Measurements from ENCODE around the gene FBXO4.
"Not testable (repeated sequence)": the region's sequence is repeated elsewhere in the genome, so short reads cannot be mapped to it uniquely, and the experiment has no call there.

The FBXO4 gene

DNA sequence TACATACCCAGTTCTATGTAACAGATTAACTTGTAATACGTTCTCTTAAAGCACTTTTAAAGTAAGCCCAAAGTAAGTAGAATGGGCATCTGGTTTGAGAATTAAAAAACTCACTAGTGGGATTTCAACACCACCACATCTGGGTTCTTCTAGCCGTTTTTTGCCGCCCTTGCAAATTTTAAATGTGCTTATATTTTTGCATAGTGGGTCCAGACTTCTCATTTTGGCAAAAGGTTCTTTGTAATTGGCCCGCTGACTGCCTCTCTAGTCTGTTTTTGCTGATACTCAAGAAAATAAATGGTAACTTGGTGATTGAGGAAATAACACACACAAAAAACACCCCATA lies 582 bp upstream of the FBXO4 start:
- DNase-seq (ENCODE audit: low spot score) = no peak

- DNase-seq (ENCODE audit: low spot score) = no peak
Measured at GRCh38 chr5:41925555-41925951, 472 bp downstream of the FBXO4 start.

GRCh38 chr5:41927604-41928003 lies 2.5 kb downstream of the FBXO4 start:
- DNase-seq (ENCODE audit: low spot score) = no peak

DNA sequence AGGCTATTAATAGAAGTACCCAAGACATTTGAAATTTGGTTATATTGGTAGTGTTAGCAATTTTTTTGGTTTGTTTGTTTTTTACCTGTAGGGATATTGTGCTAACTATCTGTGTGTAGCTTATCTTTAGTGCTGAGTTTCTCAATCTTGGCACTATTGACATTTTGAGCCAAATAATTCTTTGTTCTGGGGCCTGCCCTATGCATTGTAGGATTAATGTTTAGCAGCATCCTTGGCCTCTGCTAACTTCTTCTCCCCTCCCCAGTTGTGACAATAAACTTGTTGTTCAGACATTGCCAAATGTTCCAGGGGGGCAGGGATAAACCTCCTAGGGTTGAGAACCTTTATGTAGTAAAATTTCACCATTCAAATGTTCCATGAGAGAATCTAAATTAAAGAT lies 4.0 kb downstream of the FBXO4 start:
- no peak for DNase-seq (ENCODE audit: low spot score)

DNA sequence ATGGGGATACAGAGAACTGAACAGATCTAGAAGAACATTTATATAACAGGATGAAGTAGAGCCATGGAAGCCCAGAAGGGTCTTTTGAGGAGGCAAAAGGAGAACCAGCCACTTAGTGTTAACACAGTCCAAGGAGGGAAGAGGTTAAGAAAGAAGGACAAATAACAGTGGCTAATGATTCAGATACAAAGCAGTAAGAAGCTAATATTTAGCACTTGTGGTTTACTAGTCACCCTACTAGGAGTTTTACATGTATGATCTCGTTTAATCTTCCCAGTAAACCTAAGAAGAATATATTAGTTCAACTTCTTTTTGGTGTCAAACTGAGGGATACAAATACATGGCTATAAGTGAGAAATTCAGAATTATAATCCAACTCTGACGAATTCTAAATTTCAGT lies 7.7 kb downstream of the FBXO4 start:
- no peak for DNase-seq (ENCODE audit: low spot score)

GRCh38 chr5:41935544-41935943 lies 10.5 kb downstream of the FBXO4 start:
- DNase-seq (ENCODE audit: low spot score) = no peak

DNA sequence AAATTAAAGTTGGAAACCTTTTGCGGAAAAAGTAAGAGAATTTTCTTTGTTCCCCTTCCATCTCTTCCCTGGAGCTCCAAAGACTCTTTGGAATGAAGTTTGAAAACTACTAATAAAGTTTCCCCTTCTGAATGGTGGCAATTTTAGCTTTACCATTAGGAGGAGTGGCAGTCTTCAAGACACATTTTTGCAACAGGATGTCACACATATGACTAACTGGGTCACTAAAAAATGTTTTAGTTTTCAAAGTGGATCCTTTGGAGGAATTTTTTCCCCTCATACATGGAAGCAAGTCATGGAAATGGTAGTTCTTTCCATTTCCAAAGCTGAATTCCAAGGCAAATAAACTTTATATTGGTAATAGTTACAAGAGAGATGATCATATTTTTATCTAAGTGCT lies 15.6 kb downstream of the FBXO4 start:
- no peak for DNase-seq (ENCODE audit: low spot score)

- DNase-seq (ENCODE audit: low spot score) = not testable (repeated sequence)
Measured at GRCh38 chr5:41945332-41945955, 20.4 kb downstream of the FBXO4 start.

DNA sequence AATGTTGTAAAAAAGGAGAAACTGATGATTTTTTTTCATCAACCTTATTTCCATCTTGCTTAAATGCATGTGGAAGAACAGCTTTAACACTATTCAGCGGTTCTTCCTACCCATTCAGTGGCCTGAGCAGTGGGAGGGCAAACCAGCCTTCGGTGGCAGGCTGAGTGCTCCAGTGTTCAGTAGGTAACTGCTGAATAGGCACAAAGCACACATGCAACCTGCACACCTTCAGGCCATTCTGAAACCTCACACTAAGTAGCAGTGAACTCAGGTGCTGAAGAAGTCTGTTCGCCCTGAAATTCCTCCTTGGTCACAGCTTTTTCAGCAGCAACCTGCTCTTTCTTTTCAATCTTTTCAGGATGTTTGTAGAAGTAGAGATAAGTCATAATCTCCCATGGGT lies 26.1 kb downstream of the FBXO4 start:
- no peak for DNase-seq (ENCODE audit: low spot score)

- no peak for DNase-seq (ENCODE audit: low spot score)
Measured at GRCh38 chr5:41954286-41954685, 29.2 kb downstream of the FBXO4 start.

DNA sequence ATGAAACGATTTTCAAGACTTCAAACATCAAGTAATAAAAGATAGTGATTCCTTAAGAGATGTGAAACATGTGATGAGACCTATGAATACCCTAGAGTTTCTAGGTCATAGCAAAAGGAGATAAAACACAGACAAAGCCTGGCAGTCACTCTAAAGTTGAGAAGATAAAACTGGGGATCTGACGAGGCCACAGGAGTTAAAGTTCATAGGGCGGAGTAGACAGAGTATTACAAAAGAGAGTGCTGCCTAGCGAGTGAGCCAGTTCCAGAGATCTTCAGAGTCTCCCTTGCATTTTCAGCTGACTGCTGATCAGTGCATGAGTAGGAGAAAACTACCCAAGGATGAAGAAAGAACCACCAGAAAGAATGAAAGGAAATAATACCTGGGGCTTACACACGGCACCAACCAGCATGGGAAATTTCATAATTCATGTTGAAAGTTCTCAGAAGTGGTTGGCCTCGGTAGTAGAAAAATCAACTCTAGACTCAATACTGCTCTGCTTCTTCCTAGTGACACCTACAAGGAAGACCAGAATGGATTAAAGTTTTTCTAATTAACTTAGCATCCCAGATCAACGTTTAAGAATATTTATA lies 30.4 kb downstream of the FBXO4 start:
- no peak for DNase-seq (ENCODE audit: low spot score)

DNA sequence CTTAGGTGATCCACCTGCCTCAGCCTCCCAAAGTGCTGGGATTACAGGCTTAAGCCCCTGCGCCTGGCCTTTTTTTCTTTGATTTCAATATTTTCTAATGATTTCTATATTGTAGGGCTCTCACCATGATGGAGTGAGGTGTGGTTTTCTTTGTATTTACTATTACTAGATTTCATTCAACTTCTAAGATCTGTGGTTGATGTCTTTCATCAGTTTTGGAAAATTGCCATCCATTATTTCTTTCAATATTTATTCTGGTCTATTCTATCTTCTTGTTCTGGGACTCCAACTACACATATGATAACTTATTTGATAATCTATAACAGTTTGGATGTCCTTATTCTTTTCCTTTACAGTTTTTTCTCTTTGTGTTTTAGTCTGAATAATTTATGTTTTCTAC lies 31.9 kb downstream of the FBXO4 start:
- no peak for DNase-seq (ENCODE audit: low spot score)

DNA sequence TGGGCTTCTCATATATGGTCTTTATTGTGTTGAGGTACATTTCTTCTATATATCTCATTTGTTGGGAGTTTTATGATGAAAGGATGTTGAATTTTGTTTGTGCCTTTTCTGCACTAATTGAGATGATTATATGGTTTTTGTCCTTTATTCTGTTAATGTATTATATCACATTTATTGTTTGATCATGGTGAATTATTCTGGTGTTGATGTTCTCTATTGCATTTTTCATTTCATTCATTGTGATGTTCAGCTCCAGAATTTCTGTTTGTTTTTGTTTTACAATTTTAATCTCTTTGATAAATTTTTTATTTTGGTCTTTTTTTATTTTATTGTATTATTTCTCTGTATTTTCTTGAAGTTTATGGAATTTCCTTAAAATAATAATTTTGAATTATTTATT lies 35.4 kb downstream of the FBXO4 start:
- DNase-seq (ENCODE audit: low spot score) = no peak

GRCh38 chr5:41961736-41962135 lies 36.7 kb downstream of the FBXO4 start:
- no peak for DNase-seq (ENCODE audit: low spot score)

DNA sequence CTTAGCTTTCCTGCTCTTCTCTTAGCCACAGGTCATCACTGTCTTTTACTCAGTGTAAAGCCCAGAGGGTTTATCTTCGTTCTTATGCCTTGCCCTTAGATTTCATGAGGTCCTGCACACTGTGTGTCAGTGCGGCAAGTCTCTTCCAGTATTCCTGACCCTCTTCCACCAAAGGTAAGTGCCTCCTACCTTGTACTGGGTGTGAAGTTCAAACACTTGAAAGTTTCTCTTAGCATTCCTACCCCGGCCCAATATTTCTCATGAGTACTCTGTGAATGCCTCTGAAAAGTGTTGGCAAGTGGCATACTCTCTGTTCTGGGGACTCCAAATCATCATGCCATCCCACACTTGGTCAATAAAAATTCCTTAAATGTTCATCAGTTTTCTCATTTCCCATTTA lies 37.4 kb downstream of the FBXO4 start:
- no peak for DNase-seq (ENCODE audit: low spot score)

GRCh38 chr5:41966401-41967105 lies 41.5 kb downstream of the FBXO4 start:
- DNase-seq (ENCODE audit: low spot score) = no peak

DNA sequence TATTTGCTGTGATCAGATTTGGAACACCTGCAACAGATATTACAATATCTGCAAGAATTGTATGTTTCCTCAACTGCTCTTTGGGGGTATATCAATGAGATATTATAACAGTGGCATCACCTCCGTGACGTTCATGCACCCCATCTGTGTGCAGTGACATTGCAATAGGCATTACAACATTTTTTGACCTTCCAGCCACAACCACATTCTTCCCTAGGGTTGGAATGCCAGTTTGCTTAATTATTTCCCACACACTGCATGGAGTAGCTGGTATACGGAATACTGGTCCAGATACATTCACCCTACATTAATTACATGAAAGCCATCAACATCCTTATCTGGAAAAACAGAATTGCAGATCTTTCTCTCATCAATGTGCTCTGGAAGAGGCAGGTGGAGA lies 42.3 kb downstream of the FBXO4 start:
- no peak for DNase-seq (ENCODE audit: low spot score)

DNA sequence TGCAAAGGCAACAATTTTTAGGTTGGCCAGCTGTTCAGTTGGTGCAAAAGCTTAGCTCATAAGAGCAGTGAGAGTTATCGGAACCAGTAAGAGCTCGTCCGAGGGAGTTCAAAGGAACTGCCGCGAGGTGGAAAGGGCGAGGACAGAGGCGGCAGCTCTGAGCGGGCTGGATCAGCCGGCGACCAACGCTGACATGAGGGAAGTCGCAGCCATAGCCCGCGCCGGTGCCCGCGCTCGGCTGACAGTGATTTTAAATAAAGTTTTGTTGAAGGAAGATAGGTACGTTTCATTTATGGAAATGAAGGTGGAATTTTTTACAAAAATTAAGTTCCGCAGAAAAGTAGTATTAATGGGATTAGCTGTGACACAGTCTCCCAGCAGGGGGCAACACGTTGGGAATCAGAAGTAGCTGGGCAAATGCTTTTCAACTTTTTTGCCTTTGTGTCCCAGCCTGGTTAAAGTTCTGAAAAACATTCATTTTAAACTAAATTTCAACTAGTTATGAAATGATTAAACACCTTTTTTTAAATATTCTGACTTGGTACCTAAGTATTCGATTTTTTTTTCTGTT lies 43.2 kb downstream of the FBXO4 start:
- no peak for DNase-seq (ENCODE audit: low spot score)

DNA sequence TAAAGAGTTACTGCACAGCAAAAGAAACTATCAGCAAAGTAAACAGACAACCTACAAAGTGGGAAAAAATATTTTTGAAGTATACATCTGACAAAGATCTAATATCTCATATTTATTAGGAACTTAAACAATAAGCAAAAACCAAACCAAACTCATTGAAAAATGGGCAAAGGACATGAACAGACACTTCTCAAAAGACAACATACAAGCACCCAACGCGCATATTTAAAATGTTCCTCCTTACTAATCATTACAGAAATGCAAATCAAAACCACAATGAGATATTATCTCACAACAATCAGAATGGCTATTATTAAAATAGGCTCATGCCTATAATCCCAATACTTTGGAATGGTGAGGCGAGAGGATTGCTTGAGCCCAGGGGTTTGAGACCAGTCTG lies 48.0 kb downstream of the FBXO4 start:
- DNase-seq (ENCODE audit: low spot score) = no peak

DNA sequence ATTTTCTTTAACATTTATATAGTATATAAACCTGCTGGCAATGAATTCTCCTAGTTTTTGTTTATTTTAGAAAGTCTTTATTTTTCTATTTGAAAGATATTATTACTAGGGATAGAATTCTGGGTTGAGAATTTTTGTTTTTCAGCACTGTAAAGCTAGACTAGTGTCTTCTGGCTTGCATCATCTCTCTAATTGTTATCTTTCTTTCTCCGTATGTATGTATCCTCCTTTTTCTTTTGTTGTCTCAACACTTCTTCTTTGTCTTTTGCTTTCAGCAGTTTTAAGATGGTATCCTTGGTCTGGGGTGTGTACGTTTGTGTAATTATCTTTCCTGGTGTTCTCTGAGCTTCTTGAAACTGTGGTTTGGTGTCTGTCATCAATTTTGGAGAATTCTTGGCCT lies 48.8 kb downstream of the FBXO4 start:
- DNase-seq (ENCODE audit: low spot score) = no peak

DNA sequence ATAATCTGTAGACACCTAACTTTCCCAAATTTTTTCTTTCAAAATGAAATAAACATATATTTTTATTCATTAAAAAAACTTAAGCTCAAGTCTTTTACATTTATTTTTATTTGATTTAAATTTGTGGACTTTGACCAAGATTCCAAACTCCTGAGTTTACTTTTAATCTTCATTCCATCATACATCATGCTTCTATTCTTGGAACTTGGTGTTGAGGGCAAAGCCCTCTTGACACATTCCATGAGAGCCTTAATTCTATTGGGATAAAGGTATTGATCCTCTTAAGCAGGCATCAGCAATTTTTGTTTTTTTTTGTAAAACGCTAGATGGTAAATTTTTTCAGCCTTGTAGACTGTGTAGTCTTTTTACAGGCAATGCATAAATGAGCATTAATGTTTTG lies 53.6 kb downstream of the FBXO4 start:
- no peak for DNase-seq (ENCODE audit: low spot score)

GRCh38 chr5:41980396-41980795 lies 55.3 kb downstream of the FBXO4 start:
- DNase-seq (ENCODE audit: low spot score) = no peak

DNA sequence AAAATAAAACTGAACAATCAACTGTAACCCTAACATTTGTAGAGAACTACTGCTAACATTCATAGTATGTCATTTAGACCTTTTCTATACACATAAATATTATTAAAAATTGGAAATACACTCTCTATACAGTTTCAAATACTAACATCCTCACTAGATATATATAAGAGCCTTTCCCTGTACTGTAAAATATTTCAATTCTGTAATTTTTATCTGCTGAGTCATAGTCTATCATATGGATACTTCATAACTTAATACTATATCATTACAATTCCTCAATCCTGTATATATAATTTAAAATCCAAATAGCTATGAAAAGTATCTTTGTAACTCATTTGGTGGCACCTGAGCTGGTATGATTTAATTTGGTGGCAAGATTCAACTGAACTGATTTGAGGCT lies 55.8 kb downstream of the FBXO4 start:
- DNase-seq (ENCODE audit: low spot score) = no peak

DNA sequence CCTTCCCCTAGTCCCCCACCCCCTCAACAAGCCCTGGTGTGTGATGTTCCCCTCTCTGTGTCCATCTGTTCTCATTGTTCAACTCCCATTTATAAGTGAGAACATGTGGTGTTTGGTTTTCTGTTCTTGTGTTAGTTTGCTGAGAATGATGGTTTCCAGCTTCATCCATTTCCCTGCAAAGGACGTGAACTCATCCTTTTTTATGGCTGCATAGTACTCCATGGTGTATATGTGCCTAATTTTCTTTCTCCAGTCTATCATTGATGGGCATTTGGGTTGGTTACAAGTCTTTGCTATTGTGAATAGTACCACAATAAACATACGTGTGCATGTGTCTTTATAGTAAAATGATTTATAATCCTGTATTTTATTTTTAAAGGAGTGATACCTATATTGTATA lies 57.8 kb downstream of the FBXO4 start:
- not testable (repeated sequence) for DNase-seq (ENCODE audit: low spot score)
